ENCODE measurements around the gene CRKL.

- TF ChIP-seq ELF4 (IDR thresholded peaks at IDR 0.05) (no peak), TARDBP (IDR thresholded peaks at IDR 0.05) (no peak), SP1 (IDR thresholded peaks at IDR 0.05) (no peak), SUZ12 (IDR thresholded peaks at IDR 0.05) (no peak), FOXA1 (IDR thresholded peaks at IDR 0.05) (no peak), ARNT (IDR thresholded peaks at IDR 0.05) (no peak), ZNF384 (IDR thresholded peaks at IDR 0.05) (no peak), L3MBTL2 (conservative IDR thresholded peaks at IDR 0.05) (no peak), HDGF (IDR thresholded peaks at IDR 0.05; ENCODE audit: borderline replicate concordance) (no peak)
Measured at GRCh38 chr22:20965104-20965887, 48.1 kb downstream of the CRKL start.

Data from HEK293T (cell line).